Epithelial cell of proximal tubule (primary cell): ENCODE results near the gene YWHAH. TPM values are rescaled to one million over a fixed set of nuclear protein-coding genes. Genes with fewer than 3 reads are reported as not detected.

Experiments used
- DNase-seq: peaks from one replicate; pipeline ENCODE4 v3.0.0-alpha.2; 2011; ENCODE audit warnings: low read depth
- H3K4me3 ChIP-seq: 2 replicates; pipeline ENCODE4 v1.5.1; 2011; ENCODE audit warnings: low read depth, mild to moderate bottlenecking, low read length
- total RNA-seq: library from RNA; depleted of rRNA; stranded (reverse); fragments of >200 nt; gene quantifications from 2 replicates; pipeline ENCODE4 v1.2.3, GENCODE V29; 2015
- TF ChIP-seq, protein P1 (sequence below): conservative IDR thresholded peaks from 2 replicates; pipeline ENCODE4 v1.5.1; 2012; ENCODE audit warnings: low read depth, mild to moderate bottlenecking, low read length

Gene YWHAH
- total RNA-seq, 1 donor from 2014 or later = 276 TPM

DNA sequence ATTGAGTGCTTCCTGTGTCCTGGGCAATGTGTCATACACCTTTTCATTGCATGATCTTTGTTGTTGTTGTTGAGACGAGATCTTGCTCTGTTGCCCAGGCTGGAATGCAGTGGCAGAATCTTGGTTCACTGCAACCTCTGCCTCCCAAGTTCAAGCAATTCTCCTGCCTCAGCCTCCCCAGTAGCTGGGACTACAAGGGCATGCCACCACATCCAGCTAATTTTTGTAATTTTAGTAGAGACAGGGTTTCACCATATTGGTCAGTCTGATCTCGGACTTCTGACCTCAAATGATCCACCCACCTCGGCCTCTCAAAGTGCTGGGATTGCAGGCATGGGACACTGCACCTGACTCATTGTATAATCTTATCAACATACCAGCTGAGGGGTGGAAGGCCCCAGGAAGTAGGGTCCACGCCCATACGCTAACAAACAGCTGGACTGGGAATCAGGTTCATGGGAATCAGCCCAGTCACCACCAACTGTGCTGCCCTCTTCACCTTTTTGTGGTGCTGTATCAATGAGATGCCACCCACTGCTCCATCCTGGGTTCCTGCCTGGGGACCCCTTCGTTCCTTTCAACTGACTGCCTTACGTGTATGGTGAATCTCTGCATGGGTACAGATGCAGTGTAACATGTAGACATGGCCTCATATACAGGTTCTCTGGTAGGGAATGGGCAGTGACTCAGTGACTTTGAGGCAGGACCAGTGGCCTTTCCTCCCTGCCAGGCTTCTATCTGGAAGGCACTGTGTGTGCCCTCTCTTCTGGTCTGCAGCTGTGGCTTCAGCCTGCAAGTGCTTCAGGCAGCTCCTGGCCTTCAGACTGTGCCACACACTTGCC, 32.5 kb upstream of the YWHAH start:
- no peak for DNase-seq
- no peak overlapping the region for H3K4me3 ChIP-seq
- TF ChIP-seq, protein P1, sequence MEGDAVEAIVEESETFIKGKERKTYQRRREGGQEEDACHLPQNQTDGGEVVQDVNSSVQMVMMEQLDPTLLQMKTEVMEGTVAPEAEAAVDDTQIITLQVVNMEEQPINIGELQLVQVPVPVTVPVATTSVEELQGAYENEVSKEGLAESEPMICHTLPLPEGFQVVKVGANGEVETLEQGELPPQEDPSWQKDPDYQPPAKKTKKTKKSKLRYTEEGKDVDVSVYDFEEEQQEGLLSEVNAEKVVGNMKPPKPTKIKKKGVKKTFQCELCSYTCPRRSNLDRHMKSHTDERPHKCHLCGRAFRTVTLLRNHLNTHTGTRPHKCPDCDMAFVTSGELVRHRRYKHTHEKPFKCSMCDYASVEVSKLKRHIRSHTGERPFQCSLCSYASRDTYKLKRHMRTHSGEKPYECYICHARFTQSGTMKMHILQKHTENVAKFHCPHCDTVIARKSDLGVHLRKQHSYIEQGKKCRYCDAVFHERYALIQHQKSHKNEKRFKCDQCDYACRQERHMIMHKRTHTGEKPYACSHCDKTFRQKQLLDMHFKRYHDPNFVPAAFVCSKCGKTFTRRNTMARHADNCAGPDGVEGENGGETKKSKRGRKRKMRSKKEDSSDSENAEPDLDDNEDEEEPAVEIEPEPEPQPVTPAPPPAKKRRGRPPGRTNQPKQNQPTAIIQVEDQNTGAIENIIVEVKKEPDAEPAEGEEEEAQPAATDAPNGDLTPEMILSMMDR = no peak

DNA sequence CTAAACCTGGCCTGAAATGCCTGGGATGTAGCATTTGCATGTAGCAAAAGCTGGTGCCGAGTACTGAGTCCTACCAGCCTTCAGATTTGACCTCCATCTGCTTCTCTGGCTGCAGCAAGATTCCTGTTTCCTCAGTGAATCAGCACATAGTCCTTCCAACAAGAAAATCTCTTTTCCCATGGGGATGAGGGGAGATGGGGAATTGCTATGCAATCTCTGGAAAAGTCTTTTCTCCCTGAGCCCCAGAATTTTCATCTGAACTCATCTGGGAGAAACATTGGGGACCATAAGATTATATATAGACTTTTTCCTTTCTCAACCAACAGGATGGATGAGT, 32.0 kb upstream of the YWHAH start:
- no peak for DNase-seq
- no peak overlapping the region for H3K4me3 ChIP-seq
- TF ChIP-seq, protein P1 = no peak

DNA sequence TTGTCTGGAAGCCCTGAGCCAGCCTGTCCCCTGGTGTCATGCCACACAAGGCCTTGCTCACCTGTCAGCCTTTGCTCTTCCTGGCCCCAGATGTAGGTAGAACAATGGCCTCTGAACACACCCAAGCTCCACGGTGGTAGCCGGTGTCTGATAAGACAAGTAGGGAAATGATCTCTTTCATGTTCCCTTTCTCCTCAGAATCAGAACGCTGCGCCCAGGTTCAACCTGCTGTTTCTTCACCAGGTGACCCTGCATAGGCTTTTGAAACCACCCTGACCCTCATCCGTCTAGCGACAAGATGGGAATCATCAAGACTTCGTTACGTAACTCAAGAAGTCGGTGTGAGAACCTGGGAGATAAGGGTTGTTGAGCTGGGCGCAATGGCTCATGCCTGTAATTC, 28.7 kb upstream of the YWHAH start:
- TF ChIP-seq, protein P1 = no peak
- DNase-seq = no peak
- H3K4me3 ChIP-seq = no peak overlapping the region

DNA sequence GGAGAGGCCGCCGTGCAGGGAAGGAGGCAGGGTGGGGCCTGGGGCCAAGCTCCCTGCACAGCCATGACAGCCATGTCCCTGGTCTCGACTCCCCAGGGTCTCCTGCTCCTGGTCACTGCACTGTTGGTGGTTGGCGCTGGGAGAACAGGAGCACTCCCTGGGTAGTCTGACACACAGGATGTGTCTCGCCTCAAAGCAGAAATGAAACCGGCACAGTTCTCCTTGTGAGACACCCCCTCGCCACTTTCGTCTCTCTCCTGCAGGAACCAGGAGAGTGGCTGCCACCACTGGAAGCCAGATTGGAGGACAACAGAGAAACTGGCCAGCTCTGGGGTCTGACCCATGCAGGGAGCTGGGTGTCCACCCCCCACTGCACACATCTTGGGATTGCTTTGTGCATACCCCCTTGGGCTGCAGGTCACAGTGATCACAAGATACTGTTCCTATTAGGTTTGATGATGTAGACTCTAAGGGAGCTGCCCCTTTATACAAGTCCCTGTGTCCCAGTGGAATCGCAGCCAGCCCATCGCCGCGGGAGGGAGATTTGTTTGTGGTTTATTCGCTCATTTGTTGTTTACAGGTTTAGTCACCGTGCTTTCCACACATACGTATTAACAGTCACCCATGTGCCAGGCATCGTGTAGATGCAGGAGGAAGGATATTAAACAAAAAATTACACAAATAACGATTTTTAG, 27.0 kb upstream of the YWHAH start:
- TF ChIP-seq, protein P1 = no peak
- H3K4me3 ChIP-seq = no peak overlapping the region
- DNase-seq = no peak

DNA sequence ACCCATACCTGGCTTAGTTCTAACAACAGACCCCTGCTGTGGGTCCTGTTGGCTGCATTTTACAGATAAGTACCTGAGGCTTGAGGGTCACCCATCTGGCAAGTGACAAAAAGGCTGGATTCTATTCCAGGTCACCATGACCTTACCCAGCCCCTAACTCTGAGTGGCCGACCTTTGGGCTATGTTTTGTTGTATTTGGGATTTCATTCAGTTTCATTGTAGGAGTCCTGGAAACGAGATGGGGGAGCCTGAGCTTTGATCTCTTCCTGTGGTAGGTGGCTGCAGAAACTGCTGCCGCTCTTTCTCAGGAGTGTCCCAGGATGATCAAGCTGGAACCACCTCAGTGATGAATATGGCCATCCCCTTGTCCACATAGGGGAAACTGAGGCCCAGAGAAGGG, 24.6 kb upstream of the YWHAH start:
- TF ChIP-seq, protein P1 = no peak
- H3K4me3 ChIP-seq = no peak overlapping the region

DNA sequence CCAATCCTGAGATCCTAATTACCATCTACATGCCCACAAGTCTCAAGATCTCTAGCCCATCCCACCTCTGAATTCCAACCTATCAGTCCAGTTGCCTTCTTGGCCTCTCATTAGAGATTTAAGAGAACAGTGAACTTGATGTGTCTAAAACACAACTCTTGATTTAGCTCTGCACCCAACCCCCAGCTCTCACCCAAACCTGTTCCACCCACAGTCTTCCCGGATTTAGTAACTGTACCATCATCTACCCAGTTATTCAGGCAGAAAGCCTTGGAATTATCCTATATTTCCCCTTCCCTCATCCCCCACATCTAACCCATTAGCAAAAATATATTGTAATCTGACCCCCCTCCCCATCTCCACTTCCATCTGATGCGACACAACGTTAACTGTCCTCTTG, 24.0 kb upstream of the YWHAH start:
- DNase-seq = no peak
- TF ChIP-seq, protein P1 = no peak
- no peak overlapping the region for H3K4me3 ChIP-seq

More for the DNA sequence above, 24.6 kb upstream of the YWHAH start:
- DNase-seq = no peak
